ENCODE data around the gene SCAF8.

DNA sequence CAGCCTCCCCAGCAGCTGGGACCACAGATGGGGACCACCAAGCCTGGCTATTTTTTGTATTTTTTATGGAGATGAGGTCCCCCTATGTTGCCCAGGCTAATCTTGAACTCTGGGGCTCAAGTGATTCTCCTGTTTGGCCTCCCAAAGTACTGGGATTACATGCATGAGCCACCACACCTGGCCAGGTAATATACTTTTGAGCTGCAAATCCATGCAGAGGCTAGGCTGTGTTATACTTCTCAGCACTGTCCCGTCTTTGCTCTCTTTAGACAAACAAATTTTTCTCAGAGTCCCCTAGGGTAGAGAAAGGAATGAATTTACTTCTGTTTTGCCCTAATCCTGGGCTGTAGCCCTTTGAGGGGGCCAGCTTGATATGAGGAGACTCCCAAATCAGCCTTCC lies 13.4 kb upstream of the SCAF8 start:
- TF ChIP-seq POLR2A (IDR thresholded peaks at IDR 0.05; ENCODE audit: low read length) (no peak), GATA1 (IDR thresholded peaks at IDR 0.05; ENCODE audit: low read depth, low read length) (no peak)

All from erythroblast (primary cell).